Activated CD4-positive, alpha-beta T cell treated with anti-CD3 and anti-CD28 coated beads, Interleukin-2, Interleukin-4, amounts not matched to agents 100 ng/mL and 50 ng/mL, durations not matched to agents 16 hours and 8 hours (primary cell): ENCODE measurements around the gene ANK2.

ENCODE experiments used
- DNase-seq: peaks from one replicate; pipeline ENCODE4 v3.0.0-alpha.2; 2020; ENCODE audit warnings: low spot score

The ANK2 gene

GRCh38 chr4:113290666-113291065 lies 241.2 kb downstream of the ANK2 start:
- no peak for DNase-seq

DNA sequence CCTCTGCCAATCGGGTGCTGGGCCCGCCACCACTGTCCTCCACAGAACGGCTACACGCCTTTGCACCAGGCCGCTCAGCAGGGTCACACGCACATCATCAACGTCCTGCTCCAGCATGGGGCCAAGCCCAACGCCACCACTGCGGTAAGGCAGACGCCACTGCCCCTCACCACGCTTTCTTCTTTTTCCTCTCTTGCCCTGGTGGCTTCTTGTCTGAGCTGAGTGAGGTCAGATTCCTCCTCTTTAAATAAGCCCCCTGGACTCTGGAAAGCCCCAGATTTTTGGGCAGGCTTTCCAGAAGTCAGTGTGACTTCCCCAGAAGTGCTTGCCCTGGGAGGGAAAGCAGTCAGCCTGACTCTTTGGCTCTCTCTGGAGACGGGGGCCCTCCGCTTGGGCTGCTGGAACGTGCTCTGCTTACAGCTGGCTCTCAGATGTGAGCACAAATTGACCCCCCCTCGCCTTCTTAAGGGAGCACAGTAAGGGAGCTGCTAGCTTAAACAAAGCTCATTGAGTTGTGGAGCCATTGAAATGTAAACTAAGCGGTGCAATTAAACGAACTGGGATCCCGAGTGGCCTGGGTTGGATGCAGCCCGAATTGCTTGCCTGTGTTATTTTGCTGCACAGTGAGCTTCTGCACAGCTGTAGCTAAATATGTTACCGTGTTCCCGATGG lies 243.1 kb downstream of the ANK2 start:
- DNase-seq: no peak

GRCh38 chr4:113293043-113293560 lies 243.6 kb downstream of the ANK2 start:
- no peak for DNase-seq

GRCh38 chr4:113293674-113294073 lies 244.2 kb downstream of the ANK2 start:
- no peak for DNase-seq

DNA sequence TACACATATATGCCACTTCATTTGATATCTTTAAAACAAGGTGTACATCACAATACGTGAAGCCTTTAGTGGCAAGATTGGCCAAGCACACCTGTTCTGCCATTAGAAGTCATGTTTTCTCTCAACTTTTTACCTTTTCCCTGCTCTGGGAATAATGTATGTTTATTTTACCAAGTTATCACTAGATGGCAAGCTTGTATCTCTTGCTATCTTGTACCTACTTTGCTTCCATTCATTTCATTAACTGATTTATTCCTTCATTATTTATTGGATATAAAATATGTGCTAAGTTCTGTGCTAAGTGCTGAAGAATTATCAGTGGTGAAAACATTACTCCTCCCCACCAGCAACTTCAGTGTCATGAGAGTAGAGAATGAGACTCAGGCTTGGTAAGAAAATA lies 245.5 kb downstream of the ANK2 start:
- no peak for DNase-seq

- DNase-seq: no peak
Observed at GRCh38 chr4:113300471-113300928, 251.0 kb downstream of the ANK2 start.

GRCh38 chr4:113302051-113302450 lies 252.6 kb downstream of the ANK2 start:
- no peak for DNase-seq

DNA sequence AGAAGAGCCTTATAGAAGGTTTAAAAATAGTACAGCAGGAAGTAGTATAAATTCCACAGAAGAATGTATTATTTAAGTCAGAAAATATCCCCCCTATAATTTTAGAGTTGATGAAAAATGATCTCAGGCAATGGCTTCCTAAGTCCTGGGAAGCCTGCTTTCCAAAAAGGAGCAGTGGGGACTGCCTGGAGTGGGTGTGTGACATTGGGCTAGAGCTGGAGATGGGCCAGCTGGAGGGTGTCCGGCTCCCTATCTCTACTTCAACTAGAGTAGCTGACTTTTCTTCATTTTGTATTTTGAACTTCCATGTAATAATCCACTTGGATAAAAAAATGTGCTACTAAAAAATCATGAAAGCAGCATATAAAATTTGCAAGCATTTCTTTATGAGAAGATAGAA lies 253.9 kb downstream of the ANK2 start:
- no peak for DNase-seq

GRCh38 chr4:113311047-113311446 lies 261.6 kb downstream of the ANK2 start:
- no peak for DNase-seq

DNA sequence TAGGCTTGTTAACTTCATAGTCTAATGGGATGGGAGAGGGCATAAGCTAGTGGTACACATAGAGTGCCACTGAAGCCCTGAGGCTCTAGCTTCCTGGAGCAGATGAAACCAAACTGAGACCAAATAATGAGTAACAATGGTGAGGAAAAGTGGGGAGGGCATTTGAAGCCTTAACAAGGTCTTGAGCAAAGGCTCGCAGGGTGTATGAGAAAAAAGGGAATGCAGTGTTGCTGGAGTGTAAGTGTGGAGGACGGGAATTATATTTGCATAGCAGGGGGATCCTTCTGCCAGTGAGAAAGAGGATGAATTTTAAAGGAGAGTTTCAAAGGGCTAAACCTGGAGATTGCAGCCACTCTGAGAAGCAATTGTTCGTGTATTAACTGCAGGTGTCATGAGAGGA lies 263.1 kb downstream of the ANK2 start:
- DNase-seq: no peak

DNA sequence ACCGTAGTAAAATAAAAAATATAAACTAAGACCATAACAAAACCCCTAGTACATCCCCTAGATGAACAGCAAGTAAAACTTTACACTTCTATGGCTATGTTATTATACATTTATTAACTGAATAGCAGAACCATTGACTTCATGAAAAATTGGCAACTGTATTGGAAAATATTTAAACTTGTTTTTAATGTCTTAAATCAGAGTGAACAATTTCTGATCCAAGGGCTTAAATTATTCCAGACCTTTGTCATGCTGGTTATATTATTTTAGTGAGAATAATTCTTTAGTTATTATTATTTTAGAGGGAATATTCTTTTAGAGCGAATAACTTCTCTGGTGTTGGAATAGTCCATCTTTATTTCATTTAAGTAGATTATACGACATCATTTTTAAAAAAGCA lies 265.0 kb downstream of the ANK2 start:
- DNase-seq: no peak

GRCh38 chr4:113316879-113317278 lies 267.4 kb downstream of the ANK2 start:
- DNase-seq: peak; percentile 4

- DNase-seq: no peak
Observed at GRCh38 chr4:113317523-113317922, 268.1 kb downstream of the ANK2 start.

DNA sequence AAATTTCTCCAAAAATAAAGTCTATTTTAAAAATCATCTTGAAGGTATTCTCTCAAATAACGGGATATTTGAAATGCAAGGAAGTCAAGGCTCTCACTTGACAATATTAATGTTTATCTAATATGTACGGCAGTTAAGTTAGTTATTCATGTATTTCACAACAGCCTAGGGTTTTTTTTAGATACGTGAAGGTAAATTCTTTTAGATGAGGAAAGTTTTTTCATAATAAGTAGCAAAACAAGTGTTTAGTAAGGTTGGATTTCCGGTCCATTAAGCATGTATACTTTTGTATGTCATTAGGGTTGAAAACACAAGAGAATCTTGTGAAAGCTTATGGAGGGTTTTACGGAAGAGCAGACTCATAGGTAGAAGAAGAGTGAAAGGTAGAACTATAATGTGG lies 273.3 kb downstream of the ANK2 start:
- DNase-seq: no peak

DNA sequence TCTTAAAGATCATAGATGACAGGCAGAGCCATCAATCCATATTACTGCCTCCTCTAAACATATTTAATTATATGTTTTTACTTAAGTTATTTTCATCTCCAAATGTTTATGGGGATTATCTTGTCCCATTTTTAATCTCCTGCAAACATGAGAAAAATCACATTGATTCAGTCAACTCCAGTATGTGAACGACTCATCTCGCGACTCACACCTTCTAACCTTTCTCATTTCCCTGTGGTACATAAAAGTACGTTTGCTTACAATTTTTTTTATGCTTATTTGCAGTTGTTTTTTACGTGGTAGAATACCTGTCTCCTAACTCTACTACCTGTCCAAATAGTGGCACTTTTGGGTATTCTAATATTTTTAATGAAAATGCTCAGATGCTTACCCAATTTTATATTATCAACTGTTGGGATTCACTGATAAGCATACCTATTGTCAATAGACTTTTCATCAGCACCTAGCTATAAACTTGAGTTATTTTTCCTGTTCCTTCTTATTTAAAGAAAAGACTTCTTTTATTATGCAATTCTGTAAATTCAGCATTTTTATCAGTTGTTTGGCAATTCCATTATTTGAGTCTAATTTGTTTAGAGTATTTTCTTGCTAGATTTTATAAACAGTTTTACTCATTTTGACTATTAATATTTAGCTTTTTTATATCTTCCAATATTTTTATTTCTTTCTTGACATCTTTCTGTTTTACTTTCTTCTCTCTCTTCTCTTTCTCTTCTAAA lies 276.6 kb downstream of the ANK2 start:
- DNase-seq: peak; percentile 30

DNA sequence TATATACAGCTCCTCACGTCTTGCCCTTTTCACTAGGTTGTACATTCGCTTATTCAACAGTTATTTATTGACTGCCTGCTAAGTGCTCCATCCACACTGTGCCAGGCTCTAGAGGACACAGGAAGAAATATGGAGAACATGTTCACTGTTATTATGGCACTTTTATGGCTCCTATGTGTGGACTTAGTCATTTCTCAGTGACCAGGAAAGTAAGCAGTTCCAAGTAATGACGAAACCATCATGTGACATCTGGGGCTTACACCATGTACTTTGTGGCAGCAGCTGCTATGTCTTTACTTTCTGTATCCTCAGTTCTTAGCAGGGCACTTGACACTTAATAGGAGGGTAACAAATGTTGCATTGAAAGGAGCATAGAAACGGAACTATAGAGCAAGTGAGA lies 278.0 kb downstream of the ANK2 start:
- DNase-seq: no peak

- DNase-seq: no peak
Observed at GRCh38 chr4:113328514-113328913, 279.1 kb downstream of the ANK2 start.

- no peak for DNase-seq
Observed at GRCh38 chr4:113330200-113330599, 280.7 kb downstream of the ANK2 start.

- DNase-seq: no peak
Observed at GRCh38 chr4:113331811-113332210, 282.4 kb downstream of the ANK2 start.

DNA sequence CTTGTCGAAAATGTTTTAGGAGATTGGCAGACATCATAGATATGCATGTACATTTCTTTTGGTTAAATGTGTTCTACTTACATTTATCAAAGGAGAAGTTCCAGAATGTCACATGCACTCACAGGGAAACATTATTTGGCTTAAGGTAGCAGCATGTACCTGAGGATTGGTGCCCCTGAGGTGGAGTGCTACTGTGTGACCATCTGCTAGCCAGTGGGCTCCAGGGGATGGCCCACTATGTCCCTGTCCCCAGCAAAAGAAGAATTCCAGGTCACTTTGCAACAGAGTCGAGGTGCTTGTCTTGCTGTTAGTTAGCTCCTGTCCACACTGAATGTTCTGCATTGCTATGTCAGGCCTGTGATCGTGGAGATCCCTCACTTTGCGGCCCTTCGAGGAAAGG lies 283.2 kb downstream of the ANK2 start:
- DNase-seq: no peak

DNA sequence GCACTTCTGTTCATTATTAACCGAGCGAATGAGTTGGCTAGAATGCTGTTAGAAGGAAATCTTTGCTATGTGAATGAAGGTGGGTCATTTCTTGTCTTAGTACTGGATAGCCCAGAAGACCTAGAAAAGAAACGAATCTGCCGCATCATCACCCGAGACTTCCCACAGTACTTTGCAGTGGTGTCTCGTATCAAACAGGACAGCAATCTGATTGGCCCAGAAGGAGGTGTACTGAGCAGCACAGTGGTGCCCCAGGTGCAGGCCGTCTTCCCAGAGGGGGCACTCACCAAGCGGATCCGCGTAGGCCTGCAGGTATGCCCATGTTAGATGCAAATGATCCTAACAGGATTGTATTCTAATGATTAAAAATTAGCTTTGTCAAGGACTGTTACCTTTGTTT lies 286.3 kb downstream of the ANK2 start:
- DNase-seq: no peak

- DNase-seq: no peak
Observed at GRCh38 chr4:113336556-113336955, 287.1 kb downstream of the ANK2 start.

GRCh38 chr4:113339430-113339813 lies 290.0 kb downstream of the ANK2 start:
- DNase-seq: no peak

GRCh38 chr4:113344100-113344499 lies 294.6 kb downstream of the ANK2 start:
- DNase-seq: no peak
